K562 (cell line): ENCODE results near the gene ADAT3. TPM values are rescaled to one million over a fixed set of nuclear protein-coding genes. Genes with fewer than 3 reads are reported as not detected.

ENCODE experiments used
- CBFA2T2 ChIP-seq: fragments of 450-650 bp; conservative IDR thresholded peaks from 2 replicates; pipeline ENCODE4 v1.6.1; 2017; ENCODE audit warnings: mild to moderate bottlenecking
- CCNT2 ChIP-seq: IDR thresholded peaks from 2 replicates; pipeline ENCODE4 v1.6.1; 2011; ENCODE audit warnings: borderline replicate concordance, low read depth, mild to moderate bottlenecking, moderate library complexity, mixed read lengths, low read length; ENCODE audit not compliant: insufficient read length; ENCODE audit errors: extremely low read depth
- ETV1 ChIP-seq: fragments of 450-650 bp; conservative IDR thresholded peaks from 2 replicates; pipeline ENCODE4 v1.6.1; 2016; ENCODE audit warnings: missing genetic modification characterization, control low read depth, low read depth, missing compliant biosample characterization
- FUS ChIP-seq: fragments of 200-400 bp; formaldehyde crosslinking; optimal IDR thresholded peaks from 2 replicates; pipeline ENCODE3; 2017; ENCODE audit warnings: low read depth, low read length
- JUN ChIP-seq, 2 experiments: sonication (generic) in 1 of 2; formaldehyde crosslinking in 1 of 2; IDR thresholded peaks; 2 replicates each; pipeline versions ENCODE4 v1.6.1 to v1.8.0; 2012 to 2022; ENCODE audit warnings: borderline replicate concordance in 2 of 2, mild to moderate bottlenecking in 2 of 2, improper control_type of control experiment in 1 of 2, low read depth in 1 of 2, low read length in 1 of 2, missing genetic modification reagents in 1 of 2
- MBD1 ChIP-seq: fragments of 250-450 bp; sonication (Bioruptor Pico); IDR thresholded peaks from 2 replicates; pipeline ENCODE4 v1.8.0; 2022; ENCODE audit warnings: inconsistent platforms
- MCM5 ChIP-seq: fragments of 450-650 bp; IDR thresholded peaks from 2 replicates; pipeline ENCODE4 v1.6.1; 2016; ENCODE audit warnings: low read depth
- MXI1 ChIP-seq: IDR thresholded peaks from 2 replicates; pipeline ENCODE4 v1.6.1; 2011; ENCODE audit warnings: low read depth, mild to moderate bottlenecking, improper control_type of control experiment, low read length
- NR0B1 ChIP-seq: fragments of 450-650 bp; IDR thresholded peaks from one replicate; pipeline ENCODE4 v1.6.1; 2018; ENCODE audit warnings: mild to moderate bottlenecking, moderate library complexity; ENCODE audit not compliant: partially characterized antibody
- NUFIP1 ChIP-seq: fragments of 450-650 bp; IDR thresholded peaks from 2 replicates; pipeline ENCODE4 v1.6.1; 2018; ENCODE audit not compliant: partially characterized antibody
- PRDM10 ChIP-seq: fragments of 450-650 bp; IDR thresholded peaks from 2 replicates; pipeline ENCODE4 v1.6.1; 2018; ENCODE audit not compliant: partially characterized antibody
- RHOXF2B ChIP-seq: fragments of 250-450 bp; sonication (Bioruptor Pico); conservative IDR thresholded peaks from 2 replicates; pipeline ENCODE4 v1.5.1; 2021
- SP2 ChIP-seq: IDR thresholded peaks from 2 replicates; pipeline ENCODE4 v1.6.1; 2011; ENCODE audit warnings: mild to moderate bottlenecking, low read depth, low read length, moderate library complexity; ENCODE audit not compliant: poor library complexity, severe bottlenecking; ENCODE audit errors: extremely low read depth
- SREBF1 ChIP-seq: fragments of 150-350 bp; IDR thresholded peaks from 2 replicates; pipeline ENCODE4 v1.6.1; 2014; ENCODE audit warnings: antibody characterized with exemption, low read depth, low read length, borderline replicate concordance
- STAT5B ChIP-seq: fragments of 250-450 bp; sonication (Bioruptor Pico); IDR thresholded peaks from 2 replicates; pipeline ENCODE4 v1.8.0; 2021; ENCODE audit warnings: mild to moderate bottlenecking, inconsistent platforms
- TCF3 ChIP-seq: sonication (generic); formaldehyde crosslinking; IDR thresholded peaks from 2 replicates; pipeline ENCODE4 v1.4.0; 2020; ENCODE audit warnings: mild to moderate bottlenecking, missing genetic modification reagents
- ZFP36 ChIP-seq: fragments of 150-350 bp; IDR thresholded peaks from 2 replicates; pipeline ENCODE4 v1.6.1; 2018; ENCODE audit warnings: low read length, low read depth; ENCODE audit not compliant: partially characterized antibody
- ZKSCAN1 ChIP-seq: fragments of 150-350 bp; IDR thresholded peaks from 2 replicates; pipeline ENCODE4 v1.6.1; 2016; ENCODE audit warnings: low read depth, low read length
- ZNF133 ChIP-seq: fragments of 250-450 bp; sonication (Bioruptor Pico); IDR thresholded peaks from 2 replicates; pipeline ENCODE4 v1.4.0; 2020; ENCODE audit warnings: mild to moderate bottlenecking
- ZZZ3 ChIP-seq: fragments of 450-650 bp; IDR thresholded peaks from 2 replicates; pipeline ENCODE4 v1.6.1; 2016; ENCODE audit warnings: antibody characterized with exemption, mild to moderate bottlenecking, moderate library complexity
- polyA plus RNA-seq, 8 experiments: library from polyadenylated mRNA; depleted of rRNA in 4 of 8; stranded (reverse) in 5 of 8; unstranded in 3 of 8; fragments of >200 nt; fragmentation: Nextera tagmentation in 2 of 8; fragmentation: Illumina TruSeq in 1 of 8; extraction: Ambion mirVana in 2 of 8; extraction: Trizol in 1 of 8; gene quantifications; 2 replicates each; pipeline versions ENCODE4 v1.2.1 to v1.2.3, GENCODE V29; 2011 to 2014; ENCODE audit warnings: inconsistent platforms in 1 of 8, missing spikeins in 1 of 8
- total RNA-seq, 7 experiments: library from RNA; depleted of rRNA in 6 of 7; stranded (reverse); fragments of >200 nt in 6 of 7; fragmentation: Illumina TruSeq in 2 of 7; extraction: Trizol in 2 of 7; gene quantifications; 2 replicates each; pipeline versions ENCODE4 v1.2.1 to v1.2.3, GENCODE V29; 2011 to 2021; ENCODE audit warnings: low replicate concordance in 1 of 7

Gene ADAT3
- total and polyA plus RNA-seq, 9 of the 15 experiments (the other 6 are each of a cell fraction or from before 2014, with no cell fraction given), result 0.67 to 15.6 (median 7.8) TPM; not detected in 4

- TF ChIP-seq JUN (IDR thresholded peaks at IDR 0.05; ENCODE audit: borderline replicate concordance, low read depth, low read length), result no peak
- no peak for TF ChIP-seq JUN (CRISPR knock-in tag; IDR thresholded peaks at IDR 0.05; ENCODE audit: borderline replicate concordance)
- no peak for TF ChIP-seq ZFP36
- TF ChIP-seq CBFA2T2, result no peak
- TF ChIP-seq PRDM10, result no peak
- no peak for TF ChIP-seq SREBF1
- TF ChIP-seq STAT5B, result no peak
- no peak for TF ChIP-seq ZNF133 (CRISPR knock-in tag)
- TF ChIP-seq NUFIP1, result no peak
- no peak for TF ChIP-seq ZZZ3
- TF ChIP-seq MBD1 (CRISPR knock-in tag), result no peak
- no peak for TF ChIP-seq ZKSCAN1
- TF ChIP-seq SP2, result no peak
- no peak for TF ChIP-seq RHOXF2B (CRISPR knock-in tag)
- TF ChIP-seq ETV1 (tag), result peak; percentile 88
- TF ChIP-seq TCF3, result no peak
- peak; percentile 29 for TF ChIP-seq CCNT2
- TF ChIP-seq FUS, result no peak
- TF ChIP-seq MCM5, result no peak
- TF ChIP-seq MXI1, result 0 out of 2 replicates have a peak, but pooled peaks have one; percentile 28
- TF ChIP-seq NR0B1, result no peak
These were observed 37.1 kb downstream of the ADAT3 start (continued) for GRCh38 chr19:1942078-1942933.
